Prostate gland (tissue), 2 donors: ENCODE results near the gene JPT1. TPM values are rescaled to one million over a fixed set of nuclear protein-coding genes. Genes with fewer than 3 reads are reported as not detected.

Experiments
- DNase-seq: peaks from one replicate; pipeline ENCODE4 v3.0.0-alpha.2; 2019; ENCODE audit warnings: low spot score
- H3K27ac ChIP-seq, 2 donors: fragments of 200-600 bp; sonication (generic); 2 replicates each; pipeline ENCODE4 v1.5.1; 2017 to 2019
- H3K27me3 ChIP-seq: fragments of 200-600 bp; sonication (generic); replicated peaks from 2 replicates; pipeline ENCODE4 v1.5.1; 2019; ENCODE audit not compliant: insufficient read depth
- H3K36me3 ChIP-seq, 2 donors: fragments of 200-600 bp; sonication (generic); 1 replicate in 1 of 2; 2 replicates in 1 of 2; pipeline versions ENCODE4 v1.5.1 to v1.8.1; 2017 to 2019
- H3K4me1 ChIP-seq: fragments of 200-600 bp; sonication (generic); replicated peaks from 2 replicates; pipeline ENCODE4 v1.5.1; 2019
- H3K4me3 ChIP-seq, 2 donors: fragments of 200-600 bp; sonication (generic); 2 replicates each; pipeline ENCODE4 v1.5.1; 2017 to 2019
- H3K9me3 ChIP-seq: fragments of 200-600 bp; sonication (generic); 2 replicates; pipeline ENCODE4 v1.5.1; 2017
- POLR2A ChIP-seq: fragments of 450-650 bp; IDR thresholded peaks from one replicate; pipeline ENCODE4 v1.6.1; 2016; ENCODE audit warnings: antibody characterized with exemption, mild to moderate bottlenecking
- POLR2AphosphoS5 ChIP-seq: sonication (generic); formaldehyde crosslinking; IDR thresholded peaks from one replicate; pipeline ENCODE4 v1.6.1; 2017; ENCODE audit warnings: antibody characterized with exemption
- whole genome bisulfite sequencing: methylation state at CpG from one replicate; pipeline ENCODE4 v1.1.5; 2018; 5-methylcytosine and 5-hydroxymethylcytosine counted together
- intact Hi-C: fragments of 100-400 bp; cut with DNase I; formaldehyde crosslinking; loops from one replicate; pipeline ENCODE4 v1.14.2; 2022
- total RNA-seq, 2 donors: library from RNA; depleted of rRNA; stranded (reverse); fragments of >200 nt; gene quantifications; one replicate each; pipeline ENCODE4 v1.1.0, GENCODE V29; 2016
- TF ChIP-seq, protein P1 (sequence below), 4 experiments: fragments of 200-600 bp in 2 of 4; fragments of 450-650 bp in 2 of 4; sonication (generic) in 2 of 4; IDR thresholded peaks; 1 replicate in 3 of 4; 2 replicates in 1 of 4; pipeline ENCODE4 v1.5.1; 2016 to 2019; ENCODE audit warnings: antibody characterized with exemption in 4 of 4, mild to moderate bottlenecking in 2 of 4, moderate library complexity in 2 of 4

The JPT1 gene
- total RNA-seq, 2 donors from 2014 or later, result 97.9 to 132 TPM

DNA sequence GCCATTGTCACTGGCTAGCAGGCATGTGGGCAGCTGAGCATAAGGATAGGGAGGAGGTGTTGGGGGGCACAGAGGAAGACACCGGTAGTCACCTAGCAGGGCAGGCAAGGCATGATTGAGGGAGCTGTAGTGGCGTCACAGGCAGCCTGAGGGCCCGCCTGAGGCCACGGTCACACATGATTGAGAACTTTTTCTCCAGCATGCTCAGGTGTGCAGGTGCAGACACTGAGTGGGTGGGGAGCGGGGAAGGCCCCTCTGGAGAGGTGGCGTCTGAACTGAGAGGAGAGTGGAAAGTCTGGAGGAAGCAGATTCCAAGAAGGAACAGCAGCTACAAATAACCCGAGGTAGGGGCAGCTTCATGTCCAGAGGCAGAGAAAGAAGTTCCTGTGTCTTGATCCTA, 55.5 kb downstream of the JPT1 start:
- Histone ChIP-seq H3K9me3 (no peaks in the 10 kb centered on the region), H3K27ac (no peak overlapping the region), H3K4me3 (no peak overlapping the region), H3K4me1 (peaks cover 6% of the 10 kb centered on the region), H3K36me3 (no peaks in the 10 kb centered on the region), H3K27me3 (no peaks in the 10 kb centered on the region)
- no peak for DNase-seq
- intact Hi-C loops, result no loop called here
- 86% methylated on average over 7 of the region's 7 CpGs for WGBS
- TF ChIP-seq, protein P1, sequence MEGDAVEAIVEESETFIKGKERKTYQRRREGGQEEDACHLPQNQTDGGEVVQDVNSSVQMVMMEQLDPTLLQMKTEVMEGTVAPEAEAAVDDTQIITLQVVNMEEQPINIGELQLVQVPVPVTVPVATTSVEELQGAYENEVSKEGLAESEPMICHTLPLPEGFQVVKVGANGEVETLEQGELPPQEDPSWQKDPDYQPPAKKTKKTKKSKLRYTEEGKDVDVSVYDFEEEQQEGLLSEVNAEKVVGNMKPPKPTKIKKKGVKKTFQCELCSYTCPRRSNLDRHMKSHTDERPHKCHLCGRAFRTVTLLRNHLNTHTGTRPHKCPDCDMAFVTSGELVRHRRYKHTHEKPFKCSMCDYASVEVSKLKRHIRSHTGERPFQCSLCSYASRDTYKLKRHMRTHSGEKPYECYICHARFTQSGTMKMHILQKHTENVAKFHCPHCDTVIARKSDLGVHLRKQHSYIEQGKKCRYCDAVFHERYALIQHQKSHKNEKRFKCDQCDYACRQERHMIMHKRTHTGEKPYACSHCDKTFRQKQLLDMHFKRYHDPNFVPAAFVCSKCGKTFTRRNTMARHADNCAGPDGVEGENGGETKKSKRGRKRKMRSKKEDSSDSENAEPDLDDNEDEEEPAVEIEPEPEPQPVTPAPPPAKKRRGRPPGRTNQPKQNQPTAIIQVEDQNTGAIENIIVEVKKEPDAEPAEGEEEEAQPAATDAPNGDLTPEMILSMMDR (IDR thresholded peaks at IDR 0.05), result no peak
- no peak for TF ChIP-seq POLR2AphosphoS5

DNA sequence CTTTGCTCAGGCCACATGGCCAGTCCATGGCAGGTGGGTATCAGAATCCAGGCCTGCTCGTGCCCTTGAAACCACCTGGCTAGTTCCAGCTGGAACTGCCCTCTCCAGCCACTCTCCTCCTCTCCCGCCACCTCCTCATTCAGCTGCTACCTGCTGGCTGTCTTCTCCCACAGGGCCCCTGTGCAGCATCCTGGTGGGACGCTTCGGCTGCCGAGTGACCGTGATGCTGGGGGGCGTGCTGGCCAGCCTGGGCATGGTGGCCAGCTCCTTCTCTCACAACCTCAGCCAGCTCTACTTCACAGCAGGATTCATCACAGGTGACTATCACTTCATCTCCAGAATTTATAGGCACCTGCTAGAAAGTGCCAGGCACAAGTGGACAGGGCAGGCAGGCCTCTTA, 56.4 kb downstream of the JPT1 start:
- no peaks in the 10 kb centered on the region for H3K36me3 ChIP-seq
- DNase-seq, result no peak
- no peak overlapping the region for H3K4me3 ChIP-seq
- 94% methylated on average over 7 of the region's 7 CpGs for WGBS
- H3K27me3 ChIP-seq, result no peaks in the 10 kb centered on the region
- H3K4me1 ChIP-seq, result peaks cover 13% of the 10 kb centered on the region
- intact Hi-C loops, result no loop called here
- no peak overlapping the region for H3K27ac ChIP-seq
- TF ChIP-seq POLR2A (no peak), POLR2AphosphoS5 (no peak)
- TF ChIP-seq, protein P1 (IDR thresholded peaks at IDR 0.05), result no peak
- H3K9me3 ChIP-seq, result no peaks in the 10 kb centered on the region

DNA sequence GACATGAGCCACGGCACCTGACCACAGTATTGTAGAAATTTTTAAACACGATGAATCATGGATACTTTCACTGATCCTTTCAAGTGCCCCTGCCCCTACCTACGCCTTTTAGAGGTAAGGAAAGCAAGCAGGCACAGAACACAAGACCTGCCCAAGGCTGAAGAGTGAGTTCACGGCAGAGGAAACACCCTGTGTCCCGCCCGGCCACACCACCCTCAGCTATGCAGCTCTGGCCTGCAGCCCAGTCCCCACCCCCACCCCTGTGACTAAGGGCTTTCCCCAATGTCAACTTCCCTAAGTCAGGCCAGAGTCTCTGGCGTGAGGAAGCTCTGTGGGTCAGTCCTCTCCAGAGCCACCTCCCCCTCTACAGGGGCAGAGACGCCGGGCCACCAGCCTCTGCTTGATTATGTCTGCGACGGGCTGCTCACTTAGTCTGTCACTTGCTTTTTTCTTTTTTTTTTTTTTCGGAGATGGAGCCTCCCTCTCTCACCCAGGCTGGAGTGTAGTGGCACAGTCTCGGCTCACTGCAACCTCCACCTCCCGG, 58.2 kb downstream of the JPT1 start:
- Histone ChIP-seq H3K4me1 (peaks cover 17% of the 10 kb centered on the region), H3K4me3 (no peak overlapping the region), H3K36me3 (no peaks in the 10 kb centered on the region), H3K9me3 (no peaks in the 10 kb centered on the region), H3K27ac (peak overlapping the region; percentile 54 to 61), H3K27me3 (no peaks in the 10 kb centered on the region)
- TF ChIP-seq POLR2A (peak; percentile 42), POLR2AphosphoS5 (peak; percentile 84)
- TF ChIP-seq, protein P1 (IDR thresholded peaks at IDR 0.05), result no peak
- intact Hi-C loops, result no loop called here
- 41% methylated on average over 14 of the region's 14 CpGs for WGBS
- DNase-seq, result peak; percentile 80

DNA sequence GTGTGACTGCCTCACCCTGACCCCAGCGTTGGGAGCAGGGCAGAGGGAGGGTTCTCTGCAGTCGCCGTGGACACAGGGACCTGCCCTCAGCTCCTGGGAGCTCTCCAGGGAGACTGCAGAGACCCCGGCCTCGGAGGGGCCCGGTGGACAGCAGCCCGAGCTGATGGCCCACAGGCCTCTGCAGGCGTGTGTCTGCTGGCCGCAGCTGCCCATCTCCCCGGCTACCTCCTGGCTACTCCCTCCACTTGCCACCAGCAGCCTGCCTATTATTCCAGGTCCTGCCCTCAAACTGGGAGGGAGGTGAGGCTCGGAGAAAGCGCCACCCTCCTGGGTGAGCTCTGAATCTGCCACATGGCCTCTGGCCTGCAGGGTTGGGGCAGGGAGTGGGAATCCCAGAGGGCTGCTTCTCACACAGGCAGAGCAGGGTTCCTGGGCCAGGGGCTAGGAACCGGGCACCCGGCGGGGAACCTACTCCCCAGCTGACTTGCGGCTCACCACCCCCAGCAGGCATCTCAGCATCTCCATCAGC, 59.4 kb downstream of the JPT1 start:
- TF ChIP-seq POLR2A (no peak), POLR2AphosphoS5 (no peak)
- TF ChIP-seq, protein P1 (IDR thresholded peaks at IDR 0.05), result no peak
- intact Hi-C loops, result no loop called here

DNA sequence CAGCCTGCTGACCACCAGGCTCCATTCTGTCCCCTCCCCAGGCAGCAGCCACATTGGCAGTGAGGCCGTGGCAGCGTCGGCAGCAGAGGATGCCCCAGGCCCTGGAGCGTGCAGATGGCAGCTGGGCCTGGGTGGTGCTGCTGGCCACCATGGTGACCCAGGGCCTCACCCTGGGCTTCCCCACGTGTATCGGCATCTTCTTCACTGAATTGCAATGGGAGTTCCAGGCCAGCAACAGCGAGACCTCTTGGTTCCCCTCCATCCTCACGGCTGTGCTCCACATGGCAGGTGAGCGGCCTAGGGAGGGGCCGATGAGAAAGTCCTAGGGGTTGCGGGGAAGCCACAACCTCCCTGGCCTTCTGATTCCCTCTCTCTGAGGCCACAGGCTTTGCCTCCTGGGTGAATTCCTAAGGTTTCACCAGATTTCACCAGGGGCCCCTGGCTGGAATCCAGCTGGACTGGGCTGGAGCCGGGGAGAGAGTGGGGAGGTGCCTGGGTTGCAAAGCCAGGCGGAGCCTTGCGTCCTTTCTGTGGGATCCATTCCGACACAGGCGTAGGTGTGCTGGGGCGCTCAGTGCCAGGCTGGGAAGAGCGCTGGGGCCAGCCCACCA, 60.7 kb downstream of the JPT1 start:
- H3K27ac ChIP-seq, result peak overlapping the region; percentile 70 to 78
- H3K4me1 ChIP-seq, result peaks cover 17% of the 10 kb centered on the region
- H3K36me3 ChIP-seq, result no peaks in the 10 kb centered on the region
- H3K4me3 ChIP-seq, result no peak overlapping the region
- intact Hi-C loops, result no loop called here
- no peak for DNase-seq
- no peaks in the 10 kb centered on the region for H3K9me3 ChIP-seq
- WGBS, result 77% methylated on average over 16 of the region's 18 CpGs
- H3K27me3 ChIP-seq, result no peaks in the 10 kb centered on the region
- TF ChIP-seq, protein P1 (IDR thresholded peaks at IDR 0.05), result no peak
- TF ChIP-seq POLR2A, result no peak

More for the DNA sequence above, 59.4 kb downstream of the JPT1 start:
- H3K4me1 ChIP-seq, result peaks cover 17% of the 10 kb centered on the region
- no peak overlapping the region for H3K4me3 ChIP-seq
- no peaks in the 10 kb centered on the region for H3K36me3 ChIP-seq
- H3K9me3 ChIP-seq, result no peaks in the 10 kb centered on the region
- 81% methylated on average over 14 of the region's 16 CpGs for WGBS
- no peak for DNase-seq
- no peaks in the 10 kb centered on the region for H3K27me3 ChIP-seq
- no peak overlapping the region for H3K27ac ChIP-seq
